Inferior parietal cortex (tissue), 1 donor: ENCODE data around the gene NTPCR.

Source experiments
- DNase-seq: peaks from one replicate; pipeline ENCODE4 v3.0.0-alpha.2; 2016; ENCODE audit errors: extremely low spot score

Gene NTPCR

DNA sequence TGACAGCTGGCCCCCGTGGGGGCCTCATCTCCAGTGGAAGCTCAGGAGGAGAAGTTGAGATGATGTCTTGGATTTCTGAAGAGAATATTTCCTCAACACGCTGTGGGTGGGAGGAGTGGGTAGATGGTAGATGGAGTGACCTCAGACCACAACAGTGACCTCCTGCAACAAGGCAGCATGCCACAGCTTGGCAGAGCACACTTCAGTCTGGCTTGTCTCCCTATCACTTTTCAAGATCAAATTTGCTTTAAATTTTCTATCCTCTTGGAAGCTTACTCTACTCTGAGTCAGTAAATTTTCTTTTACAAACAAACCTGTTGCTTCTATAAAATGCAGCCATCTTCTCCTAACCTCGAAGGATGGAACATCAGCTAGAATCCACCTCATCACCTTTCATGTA is 59.7 kb downstream of the NTPCR start:
- no peak for DNase-seq

DNA sequence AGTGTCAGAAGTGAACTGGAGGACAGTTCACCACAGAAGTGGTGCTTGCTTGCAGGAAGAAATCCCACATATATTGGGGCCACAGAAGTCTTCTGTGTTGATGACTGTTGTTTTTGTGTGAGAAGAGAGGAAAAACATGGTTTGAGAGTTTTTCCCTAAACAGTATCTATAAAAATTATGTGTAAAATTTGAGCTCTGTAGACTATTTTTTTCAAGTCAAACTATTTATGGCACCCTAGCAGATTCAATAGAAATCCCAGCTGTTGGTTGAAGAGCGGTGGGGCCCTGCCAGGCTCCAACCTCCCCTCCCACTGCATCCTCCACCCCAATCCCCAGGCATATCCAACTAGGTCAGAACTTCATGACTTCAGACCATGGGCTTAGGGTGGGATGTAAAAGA is 61.6 kb downstream of the NTPCR start:
- no peak for DNase-seq

DNA sequence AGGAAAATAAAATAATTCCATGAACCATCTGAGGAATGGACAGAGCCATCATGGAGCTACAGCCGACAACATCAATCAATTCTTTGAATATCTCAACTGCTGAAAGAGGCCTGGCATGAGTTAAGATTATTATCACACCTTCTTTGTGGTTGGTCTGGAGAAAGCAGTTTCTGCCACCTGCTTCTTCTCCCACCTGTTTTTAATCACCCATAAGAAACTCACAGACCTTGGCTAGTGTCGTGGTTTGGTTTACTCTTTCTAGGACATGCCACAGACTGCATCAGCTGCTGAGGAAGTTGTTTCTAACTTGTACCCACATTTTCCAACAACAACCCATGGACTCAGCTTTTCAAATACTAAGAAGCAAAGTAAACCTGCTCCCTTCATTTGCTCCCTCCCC is 65.6 kb downstream of the NTPCR start:
- no peak for DNase-seq

DNA sequence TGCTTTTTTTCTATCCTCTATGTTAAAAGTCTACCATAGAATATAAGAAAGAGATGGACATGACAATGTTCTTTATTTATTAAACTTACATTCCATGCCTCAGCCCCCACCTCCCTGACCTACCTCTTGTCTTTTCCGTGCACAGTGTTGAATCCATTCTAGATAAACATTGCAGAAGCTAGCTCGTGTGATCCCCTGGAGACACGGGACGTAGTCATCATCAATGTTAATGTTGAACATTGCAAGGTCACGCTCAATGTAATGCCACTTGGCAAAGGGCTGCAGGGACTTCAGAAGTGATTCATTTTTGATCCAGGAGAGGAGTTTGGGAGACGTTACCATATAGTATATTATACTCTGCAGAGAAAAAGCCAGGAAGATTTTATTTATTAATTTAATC is 66.4 kb downstream of the NTPCR start:
- DNase-seq = no peak

DNA sequence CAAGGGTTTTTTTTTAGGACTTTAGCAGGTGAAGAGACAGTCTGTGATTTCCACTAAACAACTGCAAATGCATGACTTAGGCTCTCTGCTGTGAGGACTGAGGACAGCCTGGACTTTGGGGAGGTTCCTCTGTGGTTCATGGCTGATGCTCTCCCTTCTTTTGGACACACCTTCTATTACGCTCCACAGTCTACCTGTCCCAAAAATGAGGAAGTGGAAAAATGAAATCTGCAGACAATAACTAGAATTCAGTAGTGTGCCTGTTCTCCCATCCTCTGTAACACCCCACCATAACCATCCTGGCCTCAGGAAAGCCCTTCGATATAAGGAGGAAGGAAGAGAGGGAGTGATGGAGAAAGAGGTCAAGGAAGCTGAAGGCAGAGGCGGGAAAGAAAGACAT is 68.7 kb downstream of the NTPCR start:
- no peak for DNase-seq

DNA sequence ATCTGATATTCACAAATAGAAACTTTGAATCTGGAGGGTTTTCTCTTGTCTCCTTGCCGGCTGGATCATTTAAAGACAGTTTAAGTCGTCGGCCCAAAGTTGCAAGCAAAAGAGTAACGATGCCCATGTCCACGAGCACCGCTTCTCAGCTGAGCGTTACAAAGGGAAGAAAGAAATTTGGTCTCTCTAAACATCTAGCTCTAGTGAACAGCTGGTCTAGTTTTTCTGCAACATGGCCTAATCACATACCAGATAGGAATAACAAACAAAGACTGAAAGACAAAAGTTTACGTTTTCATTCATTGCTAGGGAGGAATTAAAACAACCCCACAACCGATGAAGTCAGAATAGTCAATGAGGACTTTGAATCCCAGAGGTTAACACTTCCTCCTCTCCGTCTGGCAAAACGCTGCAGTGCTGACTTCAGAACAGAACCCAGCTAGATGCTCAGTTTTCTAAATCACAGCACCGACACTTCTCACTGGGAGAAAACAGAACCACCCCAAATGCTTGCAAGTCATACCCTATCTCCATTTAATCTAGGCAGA is 69.4 kb downstream of the NTPCR start:
- DNase-seq = peak; percentile 22

DNA sequence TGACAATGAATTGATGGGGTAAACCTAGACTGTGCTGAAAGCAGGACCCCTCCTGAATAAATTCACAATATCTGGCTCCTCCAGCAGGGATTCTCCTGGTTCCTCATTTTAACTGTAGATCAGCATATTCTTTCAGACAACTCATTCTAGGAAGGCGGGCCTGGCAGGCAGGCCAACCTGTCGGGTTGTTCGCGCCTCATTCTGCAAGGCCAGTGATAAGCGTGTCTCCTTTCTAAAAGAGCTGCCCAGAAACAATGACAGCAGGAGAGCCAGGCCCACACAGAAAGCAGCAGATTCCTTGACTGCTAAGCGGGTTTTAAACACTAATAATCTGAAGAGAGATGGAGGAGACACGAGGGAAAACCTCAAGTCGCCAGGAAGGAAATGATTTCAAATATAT is 70.0 kb downstream of the NTPCR start:
- no peak for DNase-seq

DNA sequence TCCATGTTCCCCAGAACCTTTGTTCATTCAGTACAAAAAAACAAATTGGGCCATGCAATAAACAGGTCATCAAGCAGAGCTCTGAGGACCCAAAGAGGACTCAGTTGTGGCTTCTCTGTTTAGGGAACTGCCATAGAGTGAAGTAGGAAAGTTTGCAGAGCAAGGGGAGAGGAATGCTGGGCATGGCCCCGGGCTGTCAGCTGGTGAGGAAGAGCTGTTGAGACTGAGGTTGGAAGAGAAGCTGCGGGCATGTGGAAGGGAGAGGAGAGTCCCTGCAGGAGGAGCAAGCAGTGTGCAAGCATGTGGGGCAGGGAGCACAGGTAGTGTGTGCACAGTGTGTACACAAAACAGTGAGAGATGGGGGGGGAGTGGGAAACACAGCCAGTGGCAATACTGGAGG is 71.8 kb downstream of the NTPCR start:
- no peak for DNase-seq

DNA sequence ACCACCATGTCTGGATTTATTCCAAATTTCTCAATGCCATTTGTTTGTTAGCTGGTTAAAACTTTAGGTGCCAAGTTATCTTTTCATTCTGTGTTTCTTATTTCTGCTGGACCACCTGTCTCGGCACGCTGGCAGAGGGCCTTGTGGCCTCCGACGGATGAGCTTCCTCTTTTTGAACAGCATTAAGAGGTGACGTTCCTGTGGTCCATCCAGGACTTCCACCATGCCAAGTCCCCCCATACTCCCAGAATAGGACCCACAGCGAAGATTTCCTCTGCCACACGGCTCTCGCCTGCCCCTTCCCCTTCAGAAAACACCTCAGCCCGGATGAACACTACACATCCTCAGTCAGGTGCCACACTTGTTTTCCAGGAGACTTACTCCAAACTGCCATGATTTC is 73.8 kb downstream of the NTPCR start:
- DNase-seq = no peak

DNA sequence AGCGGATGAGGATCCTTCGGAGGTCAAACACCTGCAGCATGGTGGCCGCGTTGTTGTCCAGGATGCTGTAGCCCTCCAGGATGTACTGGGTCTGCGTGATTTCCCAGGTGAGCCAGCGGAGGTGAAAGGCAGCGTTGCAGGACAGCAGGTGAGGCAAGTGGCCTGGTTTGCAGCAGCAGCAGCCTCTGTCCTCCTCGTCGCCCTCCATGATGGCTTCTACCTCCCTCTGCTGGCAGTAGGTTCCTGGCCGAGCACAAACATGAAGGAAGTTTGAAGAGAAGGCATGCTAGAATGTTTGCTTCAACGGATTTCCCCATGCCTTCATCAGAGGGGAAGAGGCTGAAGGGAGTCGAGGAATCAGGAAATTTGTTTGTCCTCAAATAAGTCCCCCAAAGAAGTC is 74.7 kb downstream of the NTPCR start:
- no peak for DNase-seq

DNA sequence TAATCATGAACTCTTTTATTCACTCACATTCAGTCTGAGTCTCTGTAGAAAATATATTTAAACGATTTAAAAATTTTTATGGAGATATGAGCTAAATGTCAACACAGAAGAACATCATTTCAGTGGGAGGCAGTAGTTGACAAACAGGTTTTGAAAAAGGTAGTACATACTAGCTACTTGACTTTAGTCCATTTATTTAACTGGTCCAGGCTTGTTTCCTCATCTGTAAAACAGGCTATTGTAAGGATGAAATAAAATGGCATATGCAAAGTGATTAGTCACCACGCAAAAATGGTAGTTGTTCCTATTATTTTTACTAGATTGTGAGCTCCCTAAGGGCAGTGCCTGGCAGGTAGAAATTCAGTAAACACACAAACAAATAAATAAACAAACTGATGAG is 75.2 kb downstream of the NTPCR start:
- no peak for DNase-seq

DNA sequence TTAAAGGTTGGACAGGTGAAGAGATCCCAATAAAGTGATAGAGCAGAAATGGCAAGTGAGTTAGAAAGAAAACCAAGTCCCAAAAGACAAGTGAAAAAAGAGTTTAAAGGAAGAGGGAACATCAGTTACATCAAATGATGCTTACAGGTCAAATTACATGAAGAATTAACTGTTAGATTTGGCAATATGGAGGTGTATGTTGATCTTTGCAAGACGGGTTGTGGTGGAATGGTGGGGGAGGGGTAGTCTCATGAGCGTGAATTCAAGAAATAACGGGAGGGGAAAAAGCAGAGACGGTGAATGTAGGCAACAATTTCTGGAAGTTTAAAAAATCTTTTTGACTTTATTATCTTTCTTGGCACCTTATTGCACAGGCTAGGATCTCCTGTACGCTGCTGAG is 76.6 kb downstream of the NTPCR start:
- no peak for DNase-seq

DNA sequence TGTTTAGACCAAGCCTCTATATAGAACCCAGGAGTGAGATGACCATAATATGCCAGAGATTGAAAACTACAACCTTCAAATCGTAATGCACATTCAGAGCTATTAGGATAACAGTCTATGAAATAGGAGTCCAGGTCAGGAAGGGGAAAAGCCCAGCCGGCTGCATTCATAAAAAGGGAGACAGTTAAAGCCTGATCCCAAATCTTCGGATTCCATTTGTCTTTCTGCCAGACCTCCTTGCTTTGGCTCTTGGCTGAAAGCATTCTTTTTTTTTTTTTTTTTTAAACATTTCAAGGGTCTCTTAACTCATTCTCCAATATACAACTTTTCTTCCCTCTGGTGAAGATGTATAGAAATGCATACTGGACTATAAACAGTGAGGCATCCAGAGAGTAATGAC is 81.1 kb downstream of the NTPCR start:
- DNase-seq = no peak

DNA sequence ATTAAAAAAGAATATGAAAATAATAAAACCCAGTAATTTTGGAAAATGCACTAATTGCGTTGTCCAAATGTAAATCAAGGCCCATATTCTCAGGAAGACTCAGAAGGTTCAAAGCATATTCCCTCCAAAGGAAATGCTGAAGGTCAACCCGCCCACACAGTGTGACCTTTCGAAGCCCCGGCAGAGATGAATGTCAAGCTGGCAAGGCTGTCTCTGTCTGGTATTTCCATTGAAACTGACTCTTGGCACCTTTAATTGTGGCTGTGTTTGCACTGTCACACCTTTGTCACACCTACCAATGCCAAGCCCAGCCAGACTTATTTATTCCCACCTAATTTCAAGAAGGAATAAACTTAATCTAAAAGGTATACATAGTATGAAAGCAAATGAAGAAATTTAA is 82.5 kb downstream of the NTPCR start:
- no peak for DNase-seq

DNA sequence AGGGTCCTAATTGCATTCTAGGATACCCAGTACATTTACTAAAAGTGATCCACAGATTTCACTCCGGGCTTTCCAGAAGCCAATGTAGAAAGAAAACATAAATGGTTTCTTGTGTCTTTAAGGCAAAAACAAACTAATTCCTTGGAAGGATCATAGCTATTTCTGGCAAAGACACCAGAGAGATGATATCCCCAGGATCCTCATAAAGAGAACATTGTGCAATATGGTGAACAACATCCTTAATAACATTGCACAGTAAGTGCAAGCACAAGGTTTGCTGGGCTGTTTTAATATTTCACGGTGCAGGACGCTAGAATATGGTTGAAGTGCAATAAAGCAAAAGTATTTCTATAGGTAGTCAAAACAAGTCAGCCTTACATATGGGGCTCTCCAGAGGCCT is 83.0 kb downstream of the NTPCR start:
- DNase-seq = no peak
